HG03066 (cell line): ENCODE data around the gene CCDC78.

ENCODE experiments used
- ATAC-seq: cut with Tn5 transposase; IDR thresholded peaks from one replicate; pipeline ENCODE4 v1.9.1; 2021; ENCODE audit warnings: low read depth; ENCODE audit not compliant: unreplicated experiment

CCDC78 gene

GRCh38 chr16:726438-727290 is at the start of gene CCDC78, which contains the start of gene HAGHL:
Gene CCDC78, minus strand, starts transcription at chr16:726443. Its CDS starts 76 bp downstream, at chr16:726367.
Gene HAGHL, plus strand, starts transcription at chr16:727106. Its CDS starts 404 bp downstream, at chr16:727510.
- ATAC-seq, result no peak

GRCh38 chr16:775236-775796 is 49.1 kb upstream of the CCDC78 start:
- no peak for ATAC-seq

- ATAC-seq, result no peak
These were observed 48.1 kb upstream of the CCDC78 start for GRCh38 chr16:774086-775001.

GRCh38 chr16:772959-773358 is 46.7 kb upstream of the CCDC78 start:
- no peak for ATAC-seq

GRCh38 chr16:770411-770810 is 44.2 kb upstream of the CCDC78 start:
- ATAC-seq, result no peak

- no peak for ATAC-seq
These were observed 43.7 kb upstream of the CCDC78 start for GRCh38 chr16:769934-770333.

- no peak for ATAC-seq
These were observed 43.0 kb upstream of the CCDC78 start for GRCh38 chr16:769184-769784.

GRCh38 chr16:768428-768827 is 42.2 kb upstream of the CCDC78 start:
- no peak for ATAC-seq

GRCh38 chr16:767743-768235 is 41.5 kb upstream of the CCDC78 start:
- ATAC-seq, result no peak

GRCh38 chr16:766820-767640 is 40.8 kb upstream of the CCDC78 start:
- no peak for ATAC-seq

- ATAC-seq, result no peak
These were observed 40.0 kb upstream of the CCDC78 start for GRCh38 chr16:766008-766819.

GRCh38 chr16:765488-765865 is 39.2 kb upstream of the CCDC78 start:
- ATAC-seq, result no peak

- no peak for ATAC-seq
These were observed 38.7 kb upstream of the CCDC78 start for GRCh38 chr16:764848-765487.

- no peak for ATAC-seq
These were observed 38.0 kb upstream of the CCDC78 start for GRCh38 chr16:764184-764750.

GRCh38 chr16:763369-764183 is 37.3 kb upstream of the CCDC78 start:
- no peak for ATAC-seq

- no peak for ATAC-seq
These were observed 36.5 kb upstream of the CCDC78 start for GRCh38 chr16:762595-763268.
